Measurements from ENCODE around the gene SPC24. TPM values are rescaled to one million over a fixed set of nuclear protein-coding genes. Genes with fewer than 3 reads are reported as not detected.
A peak's percentile ranks its signal among the peaks of the same experiment; 100 is the strongest.
"Not testable (repeated sequence)": the region's sequence is repeated elsewhere in the genome, so short reads cannot be mapped to it uniquely, and the experiment has no call there.

The SPC24 gene
- total RNA-seq, 1 experiment from 2014 or later, result 36.4 TPM

GRCh38 chr19:11105014-11105636 lies 50.5 kb downstream of the SPC24 start:
- no TSS peak for BruUV-seq (replicated peaks)
- Mint-ChIP-seq H3K27ac (ENCODE audit: unreplicated experiment) (peak overlapping the region; percentile 84), H3K4me3 (ENCODE audit: low read depth, unreplicated experiment) (no peak overlapping the region), H3K9me3 (ENCODE audit: low read depth, unreplicated experiment) (no peaks in the 10 kb centered on the region), H3K4me1 (ENCODE audit: low read depth, unreplicated experiment) (peaks cover 2% of the 10 kb centered on the region), H3K27me3 (ENCODE audit: unreplicated experiment) (no peaks in the 10 kb centered on the region), H3K36me3 (ENCODE audit: insufficient read depth, unreplicated experiment) (peaks cover 93% of the 10 kb centered on the region)
- no peak for TF ChIP-seq CTCF (IDR thresholded peaks at IDR 0.05; ENCODE audit: unreplicated experiment)
- intact Hi-C loops (cut with micrococcal nuclease; ENCODE audit: unreplicated experiment), result no loop called here
- DNase-seq, result no peak
- CTCF ChIA-PET, result no interaction called here

GRCh38 chr19:11103667-11104066 lies 51.9 kb downstream of the SPC24 start:
- H3K27me3 Mint-ChIP-seq (ENCODE audit: unreplicated experiment); H3K4me3 Mint-ChIP-seq (ENCODE audit: low read depth, unreplicated experiment); H3K9me3 Mint-ChIP-seq (ENCODE audit: low read depth, unreplicated experiment); CTCF ChIA-PET; intact Hi-C loops (cut with micrococcal nuclease; ENCODE audit: unreplicated experiment); BruUV-seq (replicated peaks); DNase-seq; H3K4me1 Mint-ChIP-seq (ENCODE audit: low read depth, unreplicated experiment): not testable (repeated sequence)
- Mint-ChIP-seq H3K27ac (ENCODE audit: unreplicated experiment) (peak overlapping the region; percentile 50), H3K36me3 (ENCODE audit: insufficient read depth, unreplicated experiment) (peaks cover 94% of the 10 kb centered on the region)

- no peak for TF ChIP-seq CTCF (IDR thresholded peaks at IDR 0.05; ENCODE audit: unreplicated experiment)
- peaks cover 7% of the 10 kb centered on the region for H3K4me1 Mint-ChIP-seq (ENCODE audit: low read depth, unreplicated experiment)
- no peak for DNase-seq
- intact Hi-C loops (cut with micrococcal nuclease; ENCODE audit: unreplicated experiment), result no loop called here
- CTCF ChIA-PET, result no interaction called here
- no peak overlapping the region for H3K4me3 Mint-ChIP-seq (ENCODE audit: low read depth, unreplicated experiment)
- BruUV-seq (replicated peaks), result TSS peak; percentile 0
- no peaks in the 10 kb centered on the region for H3K27me3 Mint-ChIP-seq (ENCODE audit: unreplicated experiment)
- peak overlapping the region; percentile 50 for H3K27ac Mint-ChIP-seq (ENCODE audit: unreplicated experiment)
- peaks cover 91% of the 10 kb centered on the region for H3K36me3 Mint-ChIP-seq (ENCODE audit: insufficient read depth, unreplicated experiment)
- H3K9me3 Mint-ChIP-seq (ENCODE audit: low read depth, unreplicated experiment), result no peaks in the 10 kb centered on the region
Observed at GRCh38 chr19:11102944-11103343, 52.6 kb downstream of the SPC24 start.

- Mint-ChIP-seq H3K27me3 (ENCODE audit: unreplicated experiment) (no peaks in the 10 kb centered on the region), H3K4me1 (ENCODE audit: low read depth, unreplicated experiment) (peaks cover 12% of the 10 kb centered on the region), H3K36me3 (ENCODE audit: insufficient read depth, unreplicated experiment) (peaks cover 91% of the 10 kb centered on the region), H3K4me3 (ENCODE audit: low read depth, unreplicated experiment) (no peak overlapping the region), H3K9me3 (ENCODE audit: low read depth, unreplicated experiment) (no peaks in the 10 kb centered on the region), H3K27ac (ENCODE audit: unreplicated experiment) (no peak overlapping the region)
- TF ChIP-seq CTCF (IDR thresholded peaks at IDR 0.05; ENCODE audit: unreplicated experiment), result no peak
- DNase-seq, result no peak
- CTCF ChIA-PET, result no interaction called here
- intact Hi-C loops (cut with micrococcal nuclease; ENCODE audit: unreplicated experiment), result no loop called here
- BruUV-seq (replicated peaks), result no TSS peak
Observed at GRCh38 chr19:11101057-11101456, 54.5 kb downstream of the SPC24 start.

GRCh38 chr19:11100049-11100448 lies 55.5 kb downstream of the SPC24 start:
- Mint-ChIP-seq H3K27ac (ENCODE audit: unreplicated experiment) (peak overlapping the region; percentile 96), H3K4me1 (ENCODE audit: low read depth, unreplicated experiment) (peaks cover 15% of the 10 kb centered on the region), H3K4me3 (ENCODE audit: low read depth, unreplicated experiment) (peak overlapping the region; percentile 52), H3K9me3 (ENCODE audit: low read depth, unreplicated experiment) (no peaks in the 10 kb centered on the region), H3K27me3 (ENCODE audit: unreplicated experiment) (no peaks in the 10 kb centered on the region), H3K36me3 (ENCODE audit: insufficient read depth, unreplicated experiment) (peaks cover 91% of the 10 kb centered on the region)
- intact Hi-C loops (cut with micrococcal nuclease; ENCODE audit: unreplicated experiment), result no loop called here
- no peak for DNase-seq
- no TSS peak for BruUV-seq (replicated peaks)
- CTCF ChIA-PET, result no interaction called here
- TF ChIP-seq CTCF (IDR thresholded peaks at IDR 0.05; ENCODE audit: unreplicated experiment), result no peak

All from Calu3 (cell line).